Measurements from ENCODE around the gene SLC25A13. TPM values are rescaled to one million over a fixed set of nuclear protein-coding genes. Genes with fewer than 3 reads are reported as not detected.
A peak's percentile ranks its signal among the peaks of the same experiment; 100 is the strongest.
"Not testable (repeated sequence)": the region's sequence is repeated elsewhere in the genome, so short reads cannot be mapped to it uniquely, and the experiment has no call there.

SLC25A13 gene
- 10 to 100 TPM; 13.0 to 17.1 TPM for total RNA-seq
- total RNA-seq, result 9.0 to 12.9 reads per million in 2 donors

GRCh38 chr7:96321658-96322372, at the start of gene SLC25A13:
SLC25A13 (minus strand) TSS chr7:96322098; CDS start chr7:96321956, 142 bp downstream.
- ATAC-seq (peak; percentile 82), DNase-seq (peak; percentile 44 to 46 (median 46))
- no peaks in the 10 kb centered on the region for H3K27me3 Mint-ChIP-seq
- no peaks in the 10 kb centered on the region for H3K9me3 ChIP-seq (ENCODE audit: control insufficient read depth, low read length, poor library complexity, severe bottlenecking)
- peak within 1 kb of the TSS; percentile 90 for H3K27ac Mint-ChIP-seq
- H3K4me1 Mint-ChIP-seq, result peaks cover 20% of the 10 kb centered on the region
- peak within 1 kb of the TSS; percentile 95 for H3K4me3 Mint-ChIP-seq
- H3K36me3 Mint-ChIP-seq (ENCODE audit: low read depth), result peaks cover 4% of the 10 kb centered on the region

DNA sequence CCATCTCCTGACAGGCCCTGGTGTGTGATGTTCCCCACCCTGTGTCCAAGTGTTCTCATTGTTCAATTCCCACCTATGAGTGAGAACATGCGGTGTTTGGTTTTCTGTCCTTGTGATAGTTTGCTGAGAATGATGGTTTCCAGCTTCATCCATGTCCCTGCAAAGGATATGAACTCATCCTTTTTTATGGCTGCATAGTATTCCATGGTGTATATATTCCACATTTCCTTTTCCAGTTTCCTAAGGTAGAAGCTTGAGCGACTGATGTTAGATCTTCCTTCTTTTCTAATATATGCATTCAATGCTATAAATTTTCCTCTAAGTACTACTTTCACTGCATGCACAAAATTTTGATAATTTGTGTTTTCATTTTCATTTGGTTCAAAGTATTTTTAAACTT, 44.0 kb upstream of the SLC25A13 start:
- H3K4me3 Mint-ChIP-seq; DNase-seq; H3K4me1 Mint-ChIP-seq; H3K9me3 ChIP-seq (ENCODE audit: control insufficient read depth, low read length, poor library complexity, severe bottlenecking); H3K27ac Mint-ChIP-seq; H3K36me3 Mint-ChIP-seq (ENCODE audit: low read depth); ATAC-seq: not testable (repeated sequence)
- peaks cover 12% of the 10 kb centered on the region for H3K27me3 Mint-ChIP-seq

GRCh38 chr7:96361116-96361857, 39.4 kb upstream of the SLC25A13 start:
- H3K4me1 Mint-ChIP-seq, result no peaks in the 10 kb centered on the region
- H3K27me3 Mint-ChIP-seq, result peaks cover 3% of the 10 kb centered on the region
- H3K4me3 Mint-ChIP-seq, result no peak overlapping the region
- no peak for ATAC-seq
- no peaks in the 10 kb centered on the region for H3K36me3 Mint-ChIP-seq (ENCODE audit: low read depth)
- DNase-seq, result no peak
- no peak overlapping the region for H3K27ac Mint-ChIP-seq
- no peaks in the 10 kb centered on the region for H3K9me3 ChIP-seq (ENCODE audit: control insufficient read depth, low read length, poor library complexity, severe bottlenecking)

DNA sequence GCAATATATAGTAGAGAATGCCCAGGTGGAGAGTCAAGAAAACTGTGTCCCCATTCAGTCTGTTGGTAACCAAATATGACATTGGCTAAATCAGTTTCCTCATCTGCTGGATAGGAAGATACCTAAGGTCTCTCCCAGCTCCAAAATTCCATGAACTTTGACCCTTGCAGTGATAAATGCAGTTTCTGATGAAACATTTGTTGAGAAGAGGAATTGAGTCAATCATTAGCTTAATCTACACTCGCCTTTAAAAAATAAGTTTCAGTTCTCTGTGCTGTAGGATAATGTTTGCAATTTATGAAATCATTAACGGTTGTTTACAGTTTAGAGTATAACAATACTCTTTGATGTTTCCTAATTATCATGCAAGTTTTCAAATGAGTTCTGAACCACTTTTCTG, 38.0 kb upstream of the SLC25A13 start:
- H3K9me3 ChIP-seq (ENCODE audit: control insufficient read depth, low read length, poor library complexity, severe bottlenecking), result no peaks in the 10 kb centered on the region
- ATAC-seq, result no peak
- no peaks in the 10 kb centered on the region for H3K36me3 Mint-ChIP-seq (ENCODE audit: low read depth)
- no peak overlapping the region for H3K27ac Mint-ChIP-seq
- no peak for DNase-seq
- H3K4me3 Mint-ChIP-seq, result no peak overlapping the region
- H3K4me1 Mint-ChIP-seq, result no peaks in the 10 kb centered on the region
- no peaks in the 10 kb centered on the region for H3K27me3 Mint-ChIP-seq

DNA sequence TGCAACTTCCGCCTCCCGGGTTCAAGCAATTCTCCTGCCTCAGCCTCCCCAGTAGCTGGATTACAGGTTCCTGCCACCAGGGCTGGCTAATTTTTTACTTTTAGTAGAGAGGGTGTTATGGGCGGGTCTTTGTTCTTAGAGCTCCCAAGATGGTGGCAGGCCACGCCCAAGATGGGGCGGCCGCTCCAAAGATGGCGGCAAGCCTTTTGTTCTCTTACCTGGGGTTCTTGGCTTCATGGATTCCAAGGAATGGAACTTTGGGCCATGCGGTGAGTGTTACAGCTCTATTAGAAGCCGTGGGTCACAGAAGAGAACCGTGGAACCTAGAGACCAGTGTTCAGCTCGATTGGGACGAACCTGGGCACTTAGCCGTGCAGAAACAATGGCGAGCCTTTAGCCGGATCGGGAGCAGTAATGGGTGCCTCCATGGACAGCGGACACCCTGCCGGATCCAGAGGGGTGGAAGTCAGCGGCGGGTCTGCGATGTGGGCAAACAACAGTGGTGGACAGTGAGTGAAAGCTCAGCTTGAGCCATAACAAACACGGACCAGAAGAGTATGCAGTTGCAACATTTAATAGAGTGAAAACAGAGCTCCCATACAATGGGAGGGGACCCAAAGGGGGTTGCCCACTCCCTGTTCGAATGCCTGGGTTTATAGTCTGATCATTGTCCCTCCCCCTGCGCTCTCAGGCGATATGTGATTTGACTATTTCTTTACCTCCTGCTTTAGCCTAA, 36.5 kb upstream of the SLC25A13 start:
- ATAC-seq; H3K4me3 Mint-ChIP-seq; H3K4me1 Mint-ChIP-seq; H3K9me3 ChIP-seq (ENCODE audit: control insufficient read depth, low read length, poor library complexity, severe bottlenecking); H3K36me3 Mint-ChIP-seq (ENCODE audit: low read depth); DNase-seq; H3K27me3 Mint-ChIP-seq; H3K27ac Mint-ChIP-seq: not testable (repeated sequence)

DNA sequence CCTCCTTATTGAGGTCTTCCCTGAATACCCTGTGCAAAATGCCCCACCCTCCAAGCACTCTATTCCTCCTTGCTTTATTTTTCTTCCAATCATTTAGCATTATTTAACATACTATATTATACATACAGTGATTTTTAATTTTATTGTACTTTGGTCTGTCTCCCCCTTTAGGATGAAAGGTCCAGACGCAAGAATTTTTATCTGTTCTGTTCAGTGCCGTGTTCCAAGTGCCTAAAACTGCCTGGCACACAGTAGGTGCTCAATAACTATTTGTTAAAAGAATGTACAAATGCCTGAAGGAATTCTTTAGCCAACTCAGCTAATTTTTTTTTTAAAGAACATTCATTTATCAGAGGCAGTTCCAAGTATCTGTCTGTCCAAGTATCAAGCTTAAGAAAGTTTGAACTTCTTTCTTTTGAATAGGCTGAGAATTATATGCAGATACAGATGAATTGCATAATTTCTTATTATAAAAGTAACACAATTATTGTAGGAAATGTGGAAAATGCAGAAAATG, 34.1 kb upstream of the SLC25A13 start:
- no peaks in the 10 kb centered on the region for H3K9me3 ChIP-seq (ENCODE audit: control insufficient read depth, low read length, poor library complexity, severe bottlenecking)
- Mint-ChIP-seq H3K27me3 (no peaks in the 10 kb centered on the region), H3K4me3 (no peak overlapping the region), H3K4me1 (no peaks in the 10 kb centered on the region), H3K36me3 (ENCODE audit: low read depth) (no peaks in the 10 kb centered on the region), H3K27ac (no peak overlapping the region)
- ATAC-seq (no peak), DNase-seq (no peak)

DNA sequence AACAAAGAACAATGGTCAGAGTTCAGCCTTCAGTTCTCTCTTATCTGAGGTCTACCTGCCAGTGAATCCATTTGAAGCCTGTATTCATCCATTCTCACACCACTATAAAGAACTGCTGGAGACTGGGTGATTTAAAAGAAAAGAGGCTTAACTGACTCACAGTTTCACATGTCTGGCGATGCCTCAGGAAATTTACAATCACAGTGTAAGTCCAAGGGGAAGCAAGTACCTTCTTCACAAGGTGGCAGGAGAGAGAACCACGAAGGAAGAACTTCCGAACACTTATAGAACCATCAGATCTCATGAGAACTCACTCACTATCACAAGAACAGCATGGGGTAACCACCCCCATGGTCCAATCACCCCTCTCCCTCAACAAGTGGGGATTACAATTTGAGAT, 33.0 kb upstream of the SLC25A13 start:
- Mint-ChIP-seq H3K27ac (no peak overlapping the region), H3K4me3 (no peak overlapping the region), H3K36me3 (ENCODE audit: low read depth) (peaks cover 2% of the 10 kb centered on the region), H3K27me3 (peaks cover 6% of the 10 kb centered on the region), H3K4me1 (no peaks in the 10 kb centered on the region)
- H3K9me3 ChIP-seq (ENCODE audit: control insufficient read depth, low read length, poor library complexity, severe bottlenecking), result no peaks in the 10 kb centered on the region
- no peak for ATAC-seq
- no peak for DNase-seq

GRCh38 chr7:96349572-96349971, 27.7 kb upstream of the SLC25A13 start:
- H3K27ac Mint-ChIP-seq, result no peak overlapping the region
- no peak overlapping the region for H3K4me3 Mint-ChIP-seq
- H3K36me3 Mint-ChIP-seq (ENCODE audit: low read depth), result peaks cover 2% of the 10 kb centered on the region
- no peaks in the 10 kb centered on the region for H3K4me1 Mint-ChIP-seq
- peaks cover 43% of the 10 kb centered on the region for H3K27me3 Mint-ChIP-seq
- no peaks in the 10 kb centered on the region for H3K9me3 ChIP-seq (ENCODE audit: control insufficient read depth, low read length, poor library complexity, severe bottlenecking)
- no peak for ATAC-seq
- no peak for DNase-seq

- no peaks in the 10 kb centered on the region for H3K9me3 ChIP-seq (ENCODE audit: control insufficient read depth, low read length, poor library complexity, severe bottlenecking)
- H3K4me3 Mint-ChIP-seq, result no peak overlapping the region
- H3K4me1 Mint-ChIP-seq, result no peaks in the 10 kb centered on the region
- H3K27me3 Mint-ChIP-seq, result peaks cover 54% of the 10 kb centered on the region
- no peak overlapping the region for H3K27ac Mint-ChIP-seq
- H3K36me3 Mint-ChIP-seq (ENCODE audit: low read depth), result peaks cover 2% of the 10 kb centered on the region
- no peak for DNase-seq
- ATAC-seq, result no peak
These were observed 25.6 kb upstream of the SLC25A13 start for GRCh38 chr7:96347471-96347870.

DNA sequence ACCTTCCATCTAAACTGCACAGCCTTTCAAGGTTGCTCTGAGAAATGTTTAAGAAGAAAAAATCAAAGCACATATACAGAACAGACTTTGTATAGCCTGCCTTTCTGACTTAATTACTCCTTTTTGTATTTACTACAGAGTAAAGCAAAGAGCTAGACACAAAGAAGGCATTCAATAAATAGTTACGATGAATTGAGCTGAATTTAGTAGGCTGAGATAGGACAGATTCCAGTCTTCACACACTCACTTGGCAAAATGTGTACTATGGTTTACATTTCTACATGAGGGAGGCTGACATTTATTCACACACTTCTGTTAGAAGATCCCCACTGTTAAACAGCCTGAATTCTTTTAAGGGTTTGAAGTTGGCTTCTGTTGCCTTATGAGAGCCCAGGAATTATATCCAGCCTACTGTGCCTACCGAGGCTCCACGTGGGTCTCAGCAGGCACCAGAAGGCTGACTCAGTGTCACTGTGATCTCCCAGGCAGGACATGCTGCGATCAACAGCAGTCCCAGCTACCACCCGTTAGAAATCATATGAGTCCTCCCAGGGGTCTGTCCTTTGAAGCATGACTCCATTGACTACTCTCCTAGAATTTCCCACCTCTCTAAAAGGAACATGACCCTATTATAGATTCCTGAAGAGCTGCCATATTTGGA, 24.5 kb upstream of the SLC25A13 start:
- ATAC-seq, result no peak
- peaks cover 64% of the 10 kb centered on the region for H3K27me3 Mint-ChIP-seq

DNA sequence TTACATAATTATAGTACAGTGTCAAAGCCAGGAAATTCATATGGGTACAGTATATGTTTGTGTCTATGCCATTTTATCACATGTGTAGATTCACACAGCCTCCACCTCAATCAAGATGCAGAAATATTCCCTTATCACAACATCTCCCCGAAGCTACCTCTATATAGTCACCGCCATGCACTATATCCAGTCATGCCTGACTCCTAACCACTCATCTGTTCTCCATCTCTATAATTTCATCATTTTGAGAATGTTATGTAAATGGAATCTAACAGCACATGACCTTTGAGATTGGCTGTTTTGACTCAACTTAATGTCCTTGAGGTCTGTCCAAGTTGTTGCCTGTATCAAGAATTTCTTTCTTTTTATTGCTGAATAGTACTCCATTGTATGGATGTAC, 22.3 kb upstream of the SLC25A13 start:
- DNase-seq (no peak), ATAC-seq (no peak)
- H3K36me3 Mint-ChIP-seq (ENCODE audit: low read depth), result no peaks in the 10 kb centered on the region
- H3K9me3 ChIP-seq (ENCODE audit: control insufficient read depth, low read length, poor library complexity, severe bottlenecking), result no peaks in the 10 kb centered on the region
- no peaks in the 10 kb centered on the region for H3K4me1 Mint-ChIP-seq
- no peak overlapping the region for H3K27ac Mint-ChIP-seq
- no peak overlapping the region for H3K4me3 Mint-ChIP-seq
- peaks cover 68% of the 10 kb centered on the region for H3K27me3 Mint-ChIP-seq

More for the DNA sequence above, 24.5 kb upstream of the SLC25A13 start:
- no peaks in the 10 kb centered on the region for H3K9me3 ChIP-seq (ENCODE audit: control insufficient read depth, low read length, poor library complexity, severe bottlenecking)
- no peaks in the 10 kb centered on the region for H3K4me1 Mint-ChIP-seq
- H3K27ac Mint-ChIP-seq, result no peak overlapping the region
- DNase-seq, result no peak
- no peak overlapping the region for H3K4me3 Mint-ChIP-seq
- H3K36me3 Mint-ChIP-seq (ENCODE audit: low read depth), result peaks cover 2% of the 10 kb centered on the region

DNA sequence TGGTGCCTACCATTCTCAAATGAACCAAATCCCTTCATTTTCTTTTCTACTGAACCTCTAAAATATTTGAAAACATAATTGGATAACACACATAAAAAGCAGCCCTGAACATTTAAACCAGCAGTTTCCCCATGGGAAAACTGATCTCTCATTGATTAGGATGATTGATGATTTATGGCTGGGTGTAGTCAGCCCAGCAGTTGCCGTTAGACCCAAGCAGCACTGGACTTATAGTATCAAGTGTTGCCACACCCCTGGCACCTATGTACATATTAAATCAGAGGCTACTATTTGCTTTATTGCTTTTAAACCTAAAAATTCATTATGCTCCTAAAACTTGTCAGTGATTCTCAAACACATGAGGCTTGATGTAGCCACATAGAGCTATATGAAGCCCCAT, 20.2 kb upstream of the SLC25A13 start:
- no peak overlapping the region for H3K4me3 Mint-ChIP-seq
- H3K9me3 ChIP-seq (ENCODE audit: control insufficient read depth, low read length, poor library complexity, severe bottlenecking), result no peaks in the 10 kb centered on the region
- ATAC-seq (no peak), DNase-seq (no peak)
- no peak overlapping the region for H3K27ac Mint-ChIP-seq
- peaks cover 54% of the 10 kb centered on the region for H3K27me3 Mint-ChIP-seq
- H3K4me1 Mint-ChIP-seq, result no peaks in the 10 kb centered on the region
- H3K36me3 Mint-ChIP-seq (ENCODE audit: low read depth), result no peaks in the 10 kb centered on the region

DNA sequence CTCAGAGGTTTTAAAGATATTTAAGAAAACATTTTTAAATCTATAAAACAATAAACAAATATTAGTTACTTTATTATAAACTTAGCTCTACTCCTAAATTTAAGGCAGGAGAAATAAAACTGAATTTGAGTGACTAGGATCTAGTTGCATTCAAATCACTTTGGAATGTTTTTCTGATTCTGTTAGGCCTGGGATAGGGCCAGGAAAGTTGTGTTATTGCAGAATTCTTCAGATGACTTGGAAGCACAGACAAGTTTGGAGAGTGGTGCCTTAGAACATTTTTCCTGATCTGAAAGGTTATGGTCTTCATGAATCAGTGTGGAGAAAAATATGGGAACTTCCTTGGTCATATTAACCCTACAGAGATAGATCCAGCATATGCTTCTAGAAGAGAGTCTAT, 15.6 kb upstream of the SLC25A13 start:
- Mint-ChIP-seq H3K4me1 (no peaks in the 10 kb centered on the region), H3K4me3 (no peak overlapping the region), H3K27ac (no peak overlapping the region), H3K27me3 (peaks cover 26% of the 10 kb centered on the region), H3K36me3 (ENCODE audit: low read depth) (peaks cover 2% of the 10 kb centered on the region)
- no peak for DNase-seq
- H3K9me3 ChIP-seq (ENCODE audit: control insufficient read depth, low read length, poor library complexity, severe bottlenecking), result no peaks in the 10 kb centered on the region
- ATAC-seq, result no peak
